Sigmoid colon (tissue), 7 donors: ENCODE data around the gene VAMP2. TPM values are rescaled to one million over a fixed set of nuclear protein-coding genes. Genes with fewer than 3 reads are reported as not detected.

ENCODE experiments used
- DNase-seq: peaks from one replicate; pipeline ENCODE4 v3.0.0-alpha.2; 2019
- H3K27ac ChIP-seq, 4 donors: fragments of 200-600 bp; sonication (generic); one replicate each; pipeline ENCODE4 v1.5.1; 2016 to 2019; ENCODE audit warnings: mild to moderate bottlenecking in 1 of 4
- H3K27me3 ChIP-seq, 3 donors: fragments of 200-600 bp; sonication (generic); one replicate each; pipeline ENCODE4 v1.5.1; 2019; ENCODE audit warnings: mild to moderate bottlenecking in 1 of 3
- H3K36me3 ChIP-seq, 4 donors: fragments of 200-600 bp; sonication (generic); one replicate each; pipeline ENCODE4 v1.5.1; 2016 to 2019
- H3K4me1 ChIP-seq, 4 donors: fragments of 200-600 bp; sonication (generic); one replicate each; pipeline ENCODE4 v1.5.1; 2017 to 2019
- H3K4me3 ChIP-seq, 4 donors: fragments of 200-600 bp; sonication (generic); one replicate each; pipeline ENCODE4 v1.5.1; 2017 to 2019; ENCODE audit warnings: mild to moderate bottlenecking in 2 of 4, moderate library complexity in 1 of 4
- H3K9me3 ChIP-seq, 4 donors: fragments of 200-600 bp in 3 of 4; sonication (generic) in 3 of 4; one replicate each; pipeline versions ENCODE4 v1.5.1 to v1.6.1; 2013 to 2019
- EP300 ChIP-seq, 4 donors: sonication (generic); formaldehyde crosslinking; IDR thresholded peaks; one replicate each; pipeline ENCODE4 v1.6.1; 2017; ENCODE audit warnings: antibody characterized with exemption in 4 of 4
- POLR2A ChIP-seq, 2 donors: fragments of 450-650 bp; IDR thresholded peaks; one replicate each; pipeline ENCODE4 v1.6.1; 2016; ENCODE audit warnings: antibody characterized with exemption in 2 of 2, mild to moderate bottlenecking in 2 of 2, moderate library complexity in 2 of 2
- POLR2AphosphoS5 ChIP-seq, 4 donors: sonication (generic); formaldehyde crosslinking; IDR thresholded peaks; one replicate each; pipeline ENCODE4 v1.6.1; 2017; ENCODE audit warnings: antibody characterized with exemption in 4 of 4
- WGBS, 2 donors: extraction: QIAGEN DNeasy Blood & Tissue Kit; methylation state at CpG; one replicate each; pipeline ENCODE4 v1.1.7; 2013; 5-methylcytosine and 5-hydroxymethylcytosine counted together
- intact Hi-C: fragments of 100-400 bp; cut with DNase I; formaldehyde crosslinking; loops from one replicate; pipeline ENCODE4 v1.15.1; 2023
- polyA plus RNA-seq, 3 donors: library from polyadenylated mRNA; stranded (reverse); fragments of 200-250 nt; gene quantifications; one replicate each; pipeline ENCODE4 v1.2.3, GENCODE V29; 2013
- total RNA-seq, 4 donors: library from RNA; depleted of rRNA; stranded (reverse); fragments of >200 nt; gene quantifications; one replicate each; pipeline ENCODE4 v1.1.0, GENCODE V29; 2016
- TF ChIP-seq, protein P1 (sequence below), 4 experiments: fragments of 450-650 bp in 3 of 4; fragments of 200-600 bp in 1 of 4; IDR thresholded peaks; one replicate each; pipeline ENCODE4 v1.5.1; 2016 to 2019; ENCODE audit warnings: antibody characterized with exemption in 4 of 4, mild to moderate bottlenecking in 3 of 4, moderate library complexity in 2 of 4
- donor health status: healthy with polysubstance abuse.
- donor health status: Bipolar disorder and iron deficiency.
- donor health status: healthy.

The VAMP2 gene
- total and polyA plus RNA-seq, 7 donors = 20.4 to 57.1 (median 29.6) TPM

- Histone ChIP-seq H3K4me3 (no peak overlapping the region), H3K27me3 (no peaks in the 10 kb centered on the region), H3K36me3 (peaks cover 0 to 14% (median 10%) of the 10 kb centered on the region in 4 donors), H3K27ac (peak overlapping the region; percentile 98 to 100 (median 99)), H3K9me3 (no peaks in the 10 kb centered on the region), H3K4me1 (peaks cover 0 to 40% (median 35%) of the 10 kb centered on the region in 4 donors)
- DNase-seq = peak; percentile 63
- intact Hi-C loops = loop anchor here (5.0 kb wide), 1 partner anchor 58 kb away; no protein-coding TSS in a partner anchor
- 74 to 77% methylated on average over 6 of the region's 6 CpGs for WGBS, 2 donors
- TF ChIP-seq POLR2A (IDR thresholded peaks at IDR 0.05) = no peak
- no peak for TF ChIP-seq POLR2AphosphoS5 (IDR thresholded peaks at IDR 0.05)
- TF ChIP-seq EP300 (IDR thresholded peaks at IDR 0.05) = no peak
- TF ChIP-seq, protein P1, sequence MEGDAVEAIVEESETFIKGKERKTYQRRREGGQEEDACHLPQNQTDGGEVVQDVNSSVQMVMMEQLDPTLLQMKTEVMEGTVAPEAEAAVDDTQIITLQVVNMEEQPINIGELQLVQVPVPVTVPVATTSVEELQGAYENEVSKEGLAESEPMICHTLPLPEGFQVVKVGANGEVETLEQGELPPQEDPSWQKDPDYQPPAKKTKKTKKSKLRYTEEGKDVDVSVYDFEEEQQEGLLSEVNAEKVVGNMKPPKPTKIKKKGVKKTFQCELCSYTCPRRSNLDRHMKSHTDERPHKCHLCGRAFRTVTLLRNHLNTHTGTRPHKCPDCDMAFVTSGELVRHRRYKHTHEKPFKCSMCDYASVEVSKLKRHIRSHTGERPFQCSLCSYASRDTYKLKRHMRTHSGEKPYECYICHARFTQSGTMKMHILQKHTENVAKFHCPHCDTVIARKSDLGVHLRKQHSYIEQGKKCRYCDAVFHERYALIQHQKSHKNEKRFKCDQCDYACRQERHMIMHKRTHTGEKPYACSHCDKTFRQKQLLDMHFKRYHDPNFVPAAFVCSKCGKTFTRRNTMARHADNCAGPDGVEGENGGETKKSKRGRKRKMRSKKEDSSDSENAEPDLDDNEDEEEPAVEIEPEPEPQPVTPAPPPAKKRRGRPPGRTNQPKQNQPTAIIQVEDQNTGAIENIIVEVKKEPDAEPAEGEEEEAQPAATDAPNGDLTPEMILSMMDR (IDR thresholded peaks at IDR 0.05) = no peak
Measured at GRCh38 chr17:8164815-8165131, 2.0 kb upstream of the VAMP2 start.

- intact Hi-C loops = loop anchor here (5.0 kb wide), 1 partner anchor 58 kb away; no protein-coding TSS in a partner anchor
- peaks cover 0 to 45% (median 40%) of the 10 kb centered on the region in 4 donors for H3K4me1 ChIP-seq
- WGBS, 2 donors = 13 to 31% methylated on average over 13 of the region's 13 CpGs
- no peaks in the 10 kb centered on the region for H3K9me3 ChIP-seq
- H3K27ac ChIP-seq = peak overlapping the region; percentile 98 to 100 (median 99)
- peak; percentile 92 for DNase-seq
- TF ChIP-seq POLR2A (IDR thresholded peaks at IDR 0.05) = no peak
- TF ChIP-seq, protein P1 (IDR thresholded peaks at IDR 0.05) = no peak
- TF ChIP-seq POLR2AphosphoS5 (IDR thresholded peaks at IDR 0.05) = peak in 2 of 4 donors; percentile 21 to 63
- TF ChIP-seq EP300 (IDR thresholded peaks at IDR 0.05) = no peak
- H3K36me3 ChIP-seq = peaks cover 0 to 20% (median 13%) of the 10 kb centered on the region in 4 donors
- H3K27me3 ChIP-seq = no peaks in the 10 kb centered on the region
- H3K4me3 ChIP-seq = no peak overlapping the region
Measured at GRCh38 chr17:8163978-8164814, 1.4 kb upstream of the VAMP2 start.

- intact Hi-C loops = loop anchor here (5.0 kb wide), 1 partner anchor 59 kb away; no protein-coding TSS in a partner anchor
- DNase-seq = peak; percentile 81
- Histone ChIP-seq H3K4me3 (peak overlapping the region; percentile 46 to 99 (median 91)), H3K4me1 (peaks cover 0 to 53% (median 48%) of the 10 kb centered on the region in 4 donors), H3K27ac (peak overlapping the region; percentile 98 to 100 (median 99)), H3K27me3 (no peaks in the 10 kb centered on the region), H3K36me3 (peaks cover 0 to 21% (median 14%) of the 10 kb centered on the region in 4 donors), H3K9me3 (no peaks in the 10 kb centered on the region)
- TF ChIP-seq, protein P1 (IDR thresholded peaks at IDR 0.05) = no peak
- TF ChIP-seq POLR2AphosphoS5 (IDR thresholded peaks at IDR 0.05) (no peak), EP300 (IDR thresholded peaks at IDR 0.05) (no peak), POLR2A (IDR thresholded peaks at IDR 0.05) (no peak)
- 12 to 14% methylated on average over 55 of the region's 55 CpGs for WGBS, 2 donors
Measured at GRCh38 chr17:8162997-8163977, 539 bp upstream of the VAMP2 start.
